RWPE1 (cell line): ENCODE measurements around the gene HOATZ.

Experiments
- CTCF ChIA-PET: fragments of 350-600 bp; sonication (Branson Sonifier 250); formaldehyde crosslinking; extraction: SDS; loops from one replicate; lab custom pipeline; 2021; lab: Yijun Ruan, JAX
- POLR2A ChIA-PET: fragments of 400-600 bp; formaldehyde crosslinking; extraction: SDS; loops from one replicate; lab custom pipeline; 2020; ENCODE audit warnings: antibody characterized with exemption; ENCODE audit not compliant: low non-redundant PET; lab: Yijun Ruan, JAX
- DNase-seq: peaks from one replicate; pipeline ENCODE4 v3.0.0; 2012; ENCODE audit warnings: low spot score
- H3K27ac ChIP-seq: fragments of 450-650 bp; 2 replicates; pipeline ENCODE4 v1.5.1; 2017
- CTCF ChIP-seq: fragments of 450-650 bp; conservative IDR thresholded peaks from 2 replicates; pipeline ENCODE4 v1.5.1; 2017; ENCODE audit warnings: low read depth, mild to moderate bottlenecking

HOATZ gene

DNA sequence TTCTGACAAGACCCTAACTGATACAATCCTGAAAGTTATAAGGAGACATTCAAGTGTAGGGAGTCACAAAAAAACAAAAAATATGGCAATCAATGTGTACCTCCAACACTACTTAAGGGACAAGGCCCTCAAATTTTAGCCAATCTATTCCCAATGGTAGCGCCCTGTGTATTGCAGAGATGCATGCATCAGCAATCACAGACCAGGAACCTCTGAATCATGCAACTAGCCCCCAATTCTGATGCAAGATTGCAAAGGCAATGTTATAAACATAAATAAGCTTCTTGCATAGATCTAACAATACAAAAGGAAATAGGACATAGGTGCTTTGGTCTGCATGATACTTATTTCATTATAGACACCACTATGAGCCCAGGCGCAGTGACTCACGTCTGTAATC, 58.0 kb downstream of the HOATZ start:
- ChIA-PET CTCF (interaction anchor here (0.7 kb wide), 1 partner anchor 203 kb away, joined by 4 read pairs; no protein-coding TSS in a partner anchor), POLR2A (no interaction called here)
- no peak for DNase-seq
- no peak for TF ChIP-seq CTCF
- H3K27ac ChIP-seq: no peak overlapping the region

DNA sequence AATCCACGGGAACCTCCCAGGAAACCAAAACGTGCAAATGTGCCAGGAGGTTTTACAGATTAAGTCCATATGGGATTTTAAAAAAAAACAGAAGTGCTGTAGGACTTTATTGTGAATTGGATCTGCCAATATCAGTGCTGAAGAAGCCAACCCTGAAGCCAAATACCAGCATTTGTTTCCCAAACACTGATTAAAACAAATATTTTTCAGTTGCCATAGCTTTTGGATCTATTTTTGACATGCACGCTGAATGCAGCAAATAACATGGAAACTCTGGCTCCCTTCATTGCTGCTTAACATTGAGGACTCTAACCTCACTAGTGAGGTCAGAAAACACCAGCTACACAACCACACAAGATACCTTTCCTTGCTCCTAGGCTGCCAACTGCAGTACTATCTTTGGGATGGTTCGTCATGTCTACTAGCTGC, 59.3 kb downstream of the HOATZ start:
- no peak overlapping the region for H3K27ac ChIP-seq
- ChIA-PET POLR2A (no interaction called here), CTCF (interaction anchor here (0.7 to 0.8 kb wide), 2 partner anchors 94 to 260 kb away, joined by 3 to 4 read pairs; no protein-coding TSS in a partner anchor)
- DNase-seq: no peak
- no peak for TF ChIP-seq CTCF

DNA sequence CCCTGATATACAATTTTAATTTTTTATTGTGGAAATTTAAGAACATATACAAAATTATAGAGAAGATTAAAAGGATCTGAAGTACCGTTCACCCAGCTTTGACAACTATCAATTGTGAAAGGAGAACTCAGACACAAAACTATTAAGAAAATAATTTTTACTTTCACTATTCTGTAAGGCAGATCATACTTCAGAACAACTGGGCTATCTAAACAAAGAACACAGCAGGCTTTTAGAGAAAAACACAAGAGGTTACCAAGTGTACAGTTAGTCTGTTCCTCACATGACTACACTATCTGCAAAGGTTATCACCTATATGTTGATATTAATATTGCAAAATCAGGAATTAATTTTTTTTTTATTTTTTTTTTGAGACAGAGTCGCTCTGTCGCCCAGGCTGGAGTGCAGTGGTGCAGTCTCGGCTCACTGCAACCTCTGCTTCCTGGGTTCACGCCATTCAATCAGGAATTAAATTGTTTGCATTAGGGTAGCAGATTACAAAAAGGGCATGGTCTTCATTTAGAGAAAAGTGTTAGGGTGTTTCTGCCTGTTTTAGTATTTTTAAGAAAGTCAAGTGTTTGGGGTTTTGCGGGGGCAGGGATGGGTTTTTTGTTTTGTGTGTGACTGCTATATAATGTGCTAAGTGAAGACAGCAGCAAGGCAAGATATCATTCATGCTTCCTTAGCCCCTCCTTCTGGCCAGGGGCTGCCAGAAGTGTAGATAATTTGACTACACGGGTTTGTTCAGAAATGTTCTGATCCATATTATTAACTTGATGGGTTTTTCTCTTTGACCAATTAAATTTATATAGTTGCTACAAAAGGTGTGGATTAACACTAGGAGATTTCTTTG, 60.0 kb downstream of the HOATZ start:
- TF ChIP-seq CTCF: no peak
- ChIA-PET CTCF (interaction anchor here (0.7 to 0.8 kb wide), 2 partner anchors 95 to 260 kb away, joined by 3 to 4 read pairs; no protein-coding TSS in a partner anchor), POLR2A (no interaction called here)
- no peak overlapping the region for H3K27ac ChIP-seq
- no peak for DNase-seq

DNA sequence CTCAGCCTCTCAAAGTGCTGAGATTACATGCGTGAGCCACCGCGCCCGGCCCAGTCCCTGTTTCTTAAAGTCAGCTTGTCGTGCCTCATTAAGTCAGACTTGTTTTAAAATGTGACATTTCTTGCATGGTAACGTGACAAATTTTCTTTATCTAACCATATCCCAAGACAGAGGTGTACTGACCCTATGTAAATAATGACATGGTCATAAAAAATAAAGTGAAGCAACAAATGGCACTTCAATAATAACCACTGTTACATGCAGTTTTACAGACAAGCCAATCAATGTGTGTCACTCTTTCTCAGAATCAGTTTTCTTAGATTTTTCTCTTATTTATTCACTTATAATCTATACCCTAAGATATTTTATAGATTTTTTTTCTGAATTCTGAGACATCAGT, 61.2 kb downstream of the HOATZ start:
- ChIA-PET CTCF (no interaction called here), POLR2A (no interaction called here)
- TF ChIP-seq CTCF: no peak
- no peak for DNase-seq
- H3K27ac ChIP-seq: no peak overlapping the region

- DNase-seq: no peak
- no peak for TF ChIP-seq CTCF
- ChIA-PET CTCF (interaction anchor here (0.7 kb wide), 1 partner anchor 34 kb away, joined by 3 read pairs; no protein-coding TSS in a partner anchor), POLR2A (no interaction called here)
- no peak overlapping the region for H3K27ac ChIP-seq
Measured at GRCh38 chr11:111577821-111578220, 63.2 kb downstream of the HOATZ start.

GRCh38 chr11:111581341-111581740, 66.8 kb downstream of the HOATZ start:
- ChIA-PET POLR2A (no interaction called here), CTCF (interaction anchor here (0.9 kb wide), 1 partner anchor 260 kb away, joined by 3 read pairs; no protein-coding TSS in a partner anchor)
- H3K27ac ChIP-seq: no peak overlapping the region
- DNase-seq: no peak
- TF ChIP-seq CTCF: no peak
